K562 (cell line): ENCODE data around the gene KNG1. TPM values are rescaled to one million over a fixed set of nuclear protein-coding genes. Genes with fewer than 3 reads are reported as not detected.

ENCODE experiments used
- CAMTA2 ChIP-seq: fragments of 250-450 bp; sonication (Bioruptor Pico); conservative IDR thresholded peaks from 2 replicates; pipeline ENCODE4 v1.5.1; 2022
- CEBPG ChIP-seq, 3 experiments: fragments of 200-800 bp in 1 of 3; sonication (Bioruptor generic) in 1 of 3; sonication (generic) in 1 of 3; formaldehyde crosslinking in 1 of 3; IDR thresholded peaks in 2 of 3; conservative IDR thresholded peaks in 1 of 3; 2 replicates each; pipeline versions ENCODE4 v1.6.1 to v1.8.0; 2016 to 2022; ENCODE audit warnings: missing compliant biosample characterization in 2 of 3, missing genetic modification characterization in 2 of 3, mild to moderate bottlenecking in 1 of 3, missing genetic modification reagents in 1 of 3
- GTF2F1 ChIP-seq: IDR thresholded peaks from 2 replicates; pipeline ENCODE4 v1.6.1; 2011; ENCODE audit warnings: low read depth, low read length, improper control_type of control experiment
- HMG20A ChIP-seq: fragments of 450-650 bp; formaldehyde crosslinking; conservative IDR thresholded peaks from 2 replicates; pipeline ENCODE4 v1.4.0; 2020; ENCODE audit warnings: mild to moderate bottlenecking, mixed read lengths
- HSF4 ChIP-seq: fragments of 250-450 bp; sonication (Bioruptor Pico); IDR thresholded peaks from 2 replicates; pipeline ENCODE4 v2.1.2; 2022; ENCODE audit warnings: mild to moderate bottlenecking, moderate library complexity, borderline replicate concordance
- MXI1 ChIP-seq: IDR thresholded peaks from 2 replicates; pipeline ENCODE4 v1.6.1; 2011; ENCODE audit warnings: low read depth, mild to moderate bottlenecking, improper control_type of control experiment, low read length
- NBN ChIP-seq: fragments of 450-650 bp; IDR thresholded peaks from 2 replicates; pipeline ENCODE4 v1.6.1; 2016; ENCODE audit warnings: low read depth, mild to moderate bottlenecking
- NELFE ChIP-seq: IDR thresholded peaks from 2 replicates; pipeline ENCODE4 v1.6.1; 2011; ENCODE audit warnings: mild to moderate bottlenecking; ENCODE audit not compliant: insufficient read depth, insufficient read length
- NFATC3 ChIP-seq: fragments of 450-650 bp; IDR thresholded peaks from 2 replicates; pipeline ENCODE4 v1.6.1; 2017; ENCODE audit warnings: mild to moderate bottlenecking
- NFE2L1 ChIP-seq: fragments of 450-650 bp; IDR thresholded peaks from 2 replicates; pipeline ENCODE4 v1.6.1; 2016; ENCODE audit warnings: missing genetic modification characterization, low read depth, mild to moderate bottlenecking, missing compliant biosample characterization, moderate library complexity, borderline replicate concordance
- NONO ChIP-seq, 2 experiments: fragments of 200-400 bp in 1 of 2; fragments of 450-650 bp in 1 of 2; formaldehyde crosslinking in 1 of 2; IDR thresholded peaks; 2 replicates each; pipeline ENCODE4 v1.6.1; 2017; ENCODE audit warnings: low read depth in 2 of 2, mild to moderate bottlenecking in 2 of 2, moderate library complexity in 2 of 2, low read length in 1 of 2
- NR1H2 ChIP-seq: sonication (generic); formaldehyde crosslinking; IDR thresholded peaks from 2 replicates; pipeline ENCODE4 v1.4.0; 2020; ENCODE audit warnings: mild to moderate bottlenecking, missing genetic modification reagents
- POLR2B ChIP-seq: fragments of 450-650 bp; IDR thresholded peaks from 2 replicates; pipeline ENCODE4 v1.6.1; 2018; ENCODE audit warnings: low read depth; ENCODE audit not compliant: partially characterized antibody
- SRSF7 ChIP-seq: fragments of 200-400 bp; formaldehyde crosslinking; optimal IDR thresholded peaks from 2 replicates; pipeline ENCODE3; 2017; ENCODE audit warnings: mild to moderate bottlenecking, low read depth, low read length
- SUPT5H ChIP-seq: fragments of 450-650 bp; IDR thresholded peaks from 2 replicates; pipeline ENCODE4 v1.6.1; 2016
- TFAM ChIP-seq: fragments of 250-450 bp; sonication (Bioruptor Pico); conservative IDR thresholded peaks from 2 replicates; pipeline ENCODE4 v1.5.0; 2021; ENCODE audit warnings: mild to moderate bottlenecking, moderate library complexity
- ZC3H8 ChIP-seq: fragments of 450-650 bp; IDR thresholded peaks from 2 replicates; pipeline ENCODE4 v1.6.1; 2017
- ZNF124 ChIP-seq: sonication (generic); formaldehyde crosslinking; IDR thresholded peaks from 2 replicates; pipeline ENCODE4 v1.8.1; 2022; ENCODE audit warnings: missing genetic modification reagents
- ZNF75A ChIP-seq: fragments of 450-650 bp; formaldehyde crosslinking; IDR thresholded peaks from 2 replicates; pipeline ENCODE4 v1.4.0; 2020; ENCODE audit warnings: mild to moderate bottlenecking
- polyA plus RNA-seq, 8 experiments: library from polyadenylated mRNA; depleted of rRNA in 4 of 8; stranded (reverse) in 5 of 8; unstranded in 3 of 8; fragments of >200 nt; fragmentation: Nextera tagmentation in 2 of 8; fragmentation: Illumina TruSeq in 1 of 8; extraction: Ambion mirVana in 2 of 8; extraction: Trizol in 1 of 8; gene quantifications; 2 replicates each; pipeline versions ENCODE4 v1.2.1 to v1.2.3, GENCODE V29; 2011 to 2014; ENCODE audit warnings: inconsistent platforms in 1 of 8, missing spikeins in 1 of 8
- total RNA-seq, 7 experiments: library from RNA; depleted of rRNA in 6 of 7; stranded (reverse); fragments of >200 nt in 6 of 7; fragmentation: Illumina TruSeq in 2 of 7; extraction: Trizol in 2 of 7; gene quantifications; 2 replicates each; pipeline versions ENCODE4 v1.2.1 to v1.2.3, GENCODE V29; 2011 to 2021; ENCODE audit warnings: low replicate concordance in 1 of 7
- TF ChIP-seq, protein P1 (sequence below), 2 experiments: fragments of 150-350 bp in 1 of 2; IDR thresholded peaks; 2 replicates each; pipeline ENCODE4 v1.6.1; 2012 to 2016; ENCODE audit warnings: low read depth in 2 of 2, low read length in 2 of 2, mild to moderate bottlenecking in 1 of 2, moderate library complexity in 1 of 2
- TF ChIP-seq, protein P2 (sequence below): fragments of 250-450 bp; sonication (Bioruptor Pico); IDR thresholded peaks from 2 replicates; pipeline ENCODE4 v1.9.0; 2021; ENCODE audit warnings: mild to moderate bottlenecking, inconsistent platforms
- TF ChIP-seq, protein P3 (sequence below): fragments of 250-450 bp; sonication (Bioruptor Pico); IDR thresholded peaks from 2 replicates; pipeline ENCODE4 v1.4.0; 2020; ENCODE audit warnings: mild to moderate bottlenecking, moderate library complexity

KNG1 gene
- total and polyA plus RNA-seq, 9 of the 15 experiments (the other 6 are each of a cell fraction or from before 2014, with no cell fraction given), result 0.09 TPM; not detected in 8

DNA sequence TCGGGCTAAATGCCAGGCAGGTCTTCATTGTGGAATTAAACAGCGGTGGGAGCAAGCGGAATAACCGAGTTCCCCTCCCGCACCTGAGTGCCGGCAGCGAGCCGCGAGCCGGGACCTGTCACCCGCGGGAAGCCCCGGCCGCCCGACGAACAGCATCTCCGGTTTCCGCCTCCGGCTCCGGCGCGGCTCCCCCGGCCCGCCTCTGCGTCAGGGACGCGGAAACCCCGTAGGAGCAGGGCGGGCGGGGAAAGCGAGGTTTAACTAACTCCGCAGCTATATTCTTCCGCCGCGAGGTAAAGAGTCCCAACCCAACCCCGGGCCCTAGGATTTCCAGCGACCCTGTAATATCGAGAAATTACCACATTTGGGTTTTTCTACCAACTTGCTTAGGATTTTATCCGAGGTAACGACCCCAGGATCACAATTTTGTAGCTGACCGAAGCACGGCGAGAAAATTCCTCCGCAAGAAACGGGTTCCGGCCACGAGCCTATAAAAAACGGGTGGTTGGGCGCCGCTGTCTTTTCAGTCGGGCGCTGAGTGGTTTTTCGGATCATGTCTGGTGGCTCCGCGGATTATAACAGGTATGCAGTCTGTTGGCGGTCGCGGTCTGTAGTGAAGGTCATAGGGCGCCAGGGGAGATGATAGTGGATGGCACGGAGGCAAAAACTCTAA lies 66.0 kb downstream of the KNG1 start, which contains the start of gene EIF4A2 (continued):
- TF ChIP-seq, protein P1, sequence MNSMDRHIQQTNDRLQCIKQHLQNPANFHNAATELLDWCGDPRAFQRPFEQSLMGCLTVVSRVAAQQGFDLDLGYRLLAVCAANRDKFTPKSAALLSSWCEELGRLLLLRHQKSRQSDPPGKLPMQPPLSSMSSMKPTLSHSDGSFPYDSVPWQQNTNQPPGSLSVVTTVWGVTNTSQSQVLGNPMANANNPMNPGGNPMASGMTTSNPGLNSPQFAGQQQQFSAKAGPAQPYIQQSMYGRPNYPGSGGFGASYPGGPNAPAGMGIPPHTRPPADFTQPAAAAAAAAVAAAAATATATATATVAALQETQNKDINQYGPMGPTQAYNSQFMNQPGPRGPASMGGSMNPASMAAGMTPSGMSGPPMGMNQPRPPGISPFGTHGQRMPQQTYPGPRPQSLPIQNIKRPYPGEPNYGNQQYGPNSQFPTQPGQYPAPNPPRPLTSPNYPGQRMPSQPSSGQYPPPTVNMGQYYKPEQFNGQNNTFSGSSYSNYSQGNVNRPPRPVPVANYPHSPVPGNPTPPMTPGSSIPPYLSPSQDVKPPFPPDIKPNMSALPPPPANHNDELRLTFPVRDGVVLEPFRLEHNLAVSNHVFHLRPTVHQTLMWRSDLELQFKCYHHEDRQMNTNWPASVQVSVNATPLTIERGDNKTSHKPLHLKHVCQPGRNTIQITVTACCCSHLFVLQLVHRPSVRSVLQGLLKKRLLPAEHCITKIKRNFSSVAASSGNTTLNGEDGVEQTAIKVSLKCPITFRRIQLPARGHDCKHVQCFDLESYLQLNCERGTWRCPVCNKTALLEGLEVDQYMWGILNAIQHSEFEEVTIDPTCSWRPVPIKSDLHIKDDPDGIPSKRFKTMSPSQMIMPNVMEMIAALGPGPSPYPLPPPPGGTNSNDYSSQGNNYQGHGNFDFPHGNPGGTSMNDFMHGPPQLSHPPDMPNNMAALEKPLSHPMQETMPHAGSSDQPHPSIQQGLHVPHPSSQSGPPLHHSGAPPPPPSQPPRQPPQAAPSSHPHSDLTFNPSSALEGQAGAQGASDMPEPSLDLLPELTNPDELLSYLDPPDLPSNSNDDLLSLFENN (IDR thresholded peaks at IDR 0.05; ENCODE audit: low read depth in 2 of 2, low read length in 2 of 2), result peak; percentile 9 to 93; a peak in 2 of 4 replicates
- TF ChIP-seq NR1H2 (CRISPR knock-in tag) (peak; percentile 10; the same call in 1 of the 2 replicates), NBN (peak; percentile 44), ZC3H8 (0 out of 2 replicates have a peak, but pooled peaks have one; percentile 67), NFE2L1 (tag) (no peak), TFAM (CRISPR knock-in tag) (no peak), POLR2B (peak; percentile 100), MXI1 (peak; percentile 37; the same call in 1 of the 2 replicates), CEBPG (CRISPR knock-in tag; IDR thresholded peaks at IDR 0.05) (no peak), CEBPG (tag; conservative IDR thresholded peaks at IDR 0.05 in 1 of 2, IDR thresholded peaks at IDR 0.05 in 1 of 2) (no peak), ZNF75A (CRISPR knock-in tag) (no peak), NELFE (peak; percentile 91), ZNF124 (CRISPR knock-in tag) (no peak), HMG20A (CRISPR knock-in tag) (no peak), GTF2F1 (peak; percentile 97), SRSF7 (no peak), CAMTA2 (CRISPR knock-in tag) (no peak), HSF4 (CRISPR knock-in tag) (no peak), SUPT5H (peak; percentile 100), NFATC3 (no peak), NONO (IDR thresholded peaks at IDR 0.05; ENCODE audit: low read depth in 2 of 2, low read length in 1 of 2) (peak; percentile 62 to 81; a peak in 2 of 4 replicates)
- TF ChIP-seq, protein P2, sequence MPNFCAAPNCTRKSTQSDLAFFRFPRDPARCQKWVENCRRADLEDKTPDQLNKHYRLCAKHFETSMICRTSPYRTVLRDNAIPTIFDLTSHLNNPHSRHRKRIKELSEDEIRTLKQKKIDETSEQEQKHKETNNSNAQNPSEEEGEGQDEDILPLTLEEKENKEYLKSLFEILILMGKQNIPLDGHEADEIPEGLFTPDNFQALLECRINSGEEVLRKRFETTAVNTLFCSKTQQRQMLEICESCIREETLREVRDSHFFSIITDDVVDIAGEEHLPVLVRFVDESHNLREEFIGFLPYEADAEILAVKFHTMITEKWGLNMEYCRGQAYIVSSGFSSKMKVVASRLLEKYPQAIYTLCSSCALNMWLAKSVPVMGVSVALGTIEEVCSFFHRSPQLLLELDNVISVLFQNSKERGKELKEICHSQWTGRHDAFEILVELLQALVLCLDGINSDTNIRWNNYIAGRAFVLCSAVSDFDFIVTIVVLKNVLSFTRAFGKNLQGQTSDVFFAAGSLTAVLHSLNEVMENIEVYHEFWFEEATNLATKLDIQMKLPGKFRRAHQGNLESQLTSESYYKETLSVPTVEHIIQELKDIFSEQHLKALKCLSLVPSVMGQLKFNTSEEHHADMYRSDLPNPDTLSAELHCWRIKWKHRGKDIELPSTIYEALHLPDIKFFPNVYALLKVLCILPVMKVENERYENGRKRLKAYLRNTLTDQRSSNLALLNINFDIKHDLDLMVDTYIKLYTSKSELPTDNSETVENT, result peak; percentile 48; the same call in 1 of the 2 replicates
- TF ChIP-seq, protein P3, sequence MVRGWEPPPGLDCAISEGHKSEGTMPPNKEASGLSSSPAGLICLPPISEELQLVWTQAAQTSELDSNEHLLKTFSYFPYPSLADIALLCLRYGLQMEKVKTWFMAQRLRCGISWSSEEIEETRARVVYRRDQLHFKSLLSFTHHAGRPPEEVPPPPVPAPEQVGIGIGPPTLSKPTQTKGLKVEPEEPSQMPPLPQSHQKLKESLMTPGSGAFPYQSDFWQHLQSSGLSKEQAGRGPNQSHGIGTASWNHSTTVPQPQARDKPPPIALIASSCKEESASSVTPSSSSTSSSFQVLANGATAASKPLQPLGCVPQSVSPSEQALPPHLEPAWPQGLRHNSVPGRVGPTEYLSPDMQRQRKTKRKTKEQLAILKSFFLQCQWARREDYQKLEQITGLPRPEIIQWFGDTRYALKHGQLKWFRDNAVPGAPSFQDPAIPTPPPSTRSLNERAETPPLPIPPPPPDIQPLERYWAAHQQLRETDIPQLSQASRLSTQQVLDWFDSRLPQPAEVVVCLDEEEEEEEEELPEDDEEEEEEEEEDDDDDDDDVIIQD (CRISPR knock-in tag), result no peak
